HG03342 (cell line): Measurements from ENCODE around the gene TNFSF13B.
"Not testable (repeated sequence)": the region's sequence is repeated elsewhere in the genome, so short reads cannot be mapped to it uniquely, and the experiment has no call there.

Experiments used
- ATAC-seq: cut with Tn5 transposase; IDR thresholded peaks from one replicate; pipeline ENCODE4 v1.9.1; 2021; ENCODE audit warnings: mild to moderate bottlenecking, moderate library complexity; ENCODE audit not compliant: unreplicated experiment

The TNFSF13B gene

GRCh38 chr13:108269601-108270328, at the start of gene TNFSF13B:
Gene TNFSF13B, plus strand, starts transcription at chr13:108269718. Its CDS starts 178 bp downstream, at chr13:108269896.
- ATAC-seq, result peak; percentile 63

- no peak for ATAC-seq
Observed at GRCh38 chr13:108220041-108220440, 49.5 kb upstream of the TNFSF13B start.

- no peak for ATAC-seq
Observed at GRCh38 chr13:108223687-108224503, 45.6 kb upstream of the TNFSF13B start.

- peak; percentile 49 for ATAC-seq
Observed at GRCh38 chr13:108225440-108225839, 44.1 kb upstream of the TNFSF13B start.

GRCh38 chr13:108226184-108226583, 43.3 kb upstream of the TNFSF13B start:
- ATAC-seq, result no peak

- ATAC-seq, result no peak
Observed at GRCh38 chr13:108227651-108228272, 41.8 kb upstream of the TNFSF13B start.

- no peak for ATAC-seq
Observed at GRCh38 chr13:108230377-108230776, 39.1 kb upstream of the TNFSF13B start.

GRCh38 chr13:108249150-108249549, 20.4 kb upstream of the TNFSF13B start:
- ATAC-seq, result no peak

GRCh38 chr13:108257248-108257647, 12.3 kb upstream of the TNFSF13B start:
- no peak for ATAC-seq

GRCh38 chr13:108263621-108264355, 5.7 kb upstream of the TNFSF13B start:
- no peak for ATAC-seq

- ATAC-seq, result no peak
Observed at GRCh38 chr13:108266321-108266990, 3.1 kb upstream of the TNFSF13B start.

GRCh38 chr13:108267347-108267746, 2.2 kb upstream of the TNFSF13B start:
- no peak for ATAC-seq

GRCh38 chr13:108267855-108268254, 1.7 kb upstream of the TNFSF13B start:
- ATAC-seq, result not testable (repeated sequence)

GRCh38 chr13:108268466-108269112, 929 bp upstream of the TNFSF13B start:
- ATAC-seq, result peak; percentile 22

- peak; percentile 8 for ATAC-seq
Observed at GRCh38 chr13:108270442-108270841, 924 bp downstream of the TNFSF13B start.

- ATAC-seq, result no peak
Observed at GRCh38 chr13:108272333-108272732, 2.8 kb downstream of the TNFSF13B start.

GRCh38 chr13:108273429-108274118, 4.1 kb downstream of the TNFSF13B start:
- ATAC-seq, result no peak

GRCh38 chr13:108274718-108275117, 5.2 kb downstream of the TNFSF13B start:
- no peak for ATAC-seq

- ATAC-seq, result no peak
Observed at GRCh38 chr13:108276060-108276459, 6.5 kb downstream of the TNFSF13B start.
